ENCODE data around the gene MFSD12. TPM values are rescaled to one million over a fixed set of nuclear protein-coding genes. Genes with fewer than 3 reads are reported as not detected.

Gene MFSD12
- polyA plus RNA-seq, 1 donor from 2014 or later, result 38.5 TPM

- H3K4me3 ChIP-seq (ENCODE audit: low read length), result no peak overlapping the region
- no peaks in the 10 kb centered on the region for H3K27me3 ChIP-seq (ENCODE audit: insufficient read depth, low read depth, low read length)
- H2AFZ ChIP-seq (ENCODE audit: low read depth, low read length), result no peak overlapping the region
- H3K9me2 ChIP-seq (ENCODE audit: insufficient read depth, low read length), result no peaks in the 10 kb centered on the region
- H3K9me3 ChIP-seq (ENCODE audit: low read length), result no peaks in the 10 kb centered on the region
- no peak overlapping the region for H3K9ac ChIP-seq (ENCODE audit: low read length)
- no peaks in the 10 kb centered on the region for H3K79me2 ChIP-seq (replicated peaks; ENCODE audit: insufficient read depth, low read length)
- H3F3A ChIP-seq (ENCODE audit: insufficient read depth, low read length, poor library complexity, severe bottlenecking), result no peaks in the 10 kb centered on the region
- H3K27ac ChIP-seq (ENCODE audit: low read length), result no peak overlapping the region
- no peaks in the 10 kb centered on the region for H3K36me3 ChIP-seq (ENCODE audit: insufficient read depth, low read length)
- TF ChIP-seq MXI1 (conservative IDR thresholded peaks at IDR 0.05; ENCODE audit: poor library complexity, severe bottlenecking) (no peak), EZH2 (IDR thresholded peaks at IDR 0.05; ENCODE audit: borderline replicate concordance, insufficient read depth, low read length, poor library complexity, severe bottlenecking) (no peak), EP300 (conservative IDR thresholded peaks at IDR 0.05; ENCODE audit: poor library complexity, severe bottlenecking) (no peak), TAF1 (IDR thresholded peaks at IDR 0.05; ENCODE audit: low read depth) (no peak)
- H3K4me2 ChIP-seq (ENCODE audit: low read length), result no peak overlapping the region
- H4K20me1 ChIP-seq (ENCODE audit: insufficient read depth), result no peaks in the 10 kb centered on the region
Observed at GRCh38 chr19:3532154-3532786, 25.1 kb downstream of the MFSD12 start.

- Histone ChIP-seq H3K9me3 (ENCODE audit: low read length) (no peaks in the 10 kb centered on the region), H3K27me3 (ENCODE audit: insufficient read depth, low read depth, low read length) (no peaks in the 10 kb centered on the region), H3K27ac (ENCODE audit: low read length) (no peak overlapping the region), H4K20me1 (ENCODE audit: insufficient read depth) (no peaks in the 10 kb centered on the region), H3K79me2 (replicated peaks; ENCODE audit: insufficient read depth, low read length) (no peaks in the 10 kb centered on the region), H3K9me2 (ENCODE audit: insufficient read depth, low read length) (no peaks in the 10 kb centered on the region), H3K4me2 (ENCODE audit: low read length) (no peak overlapping the region), H2AFZ (ENCODE audit: low read depth, low read length) (no peak overlapping the region), H3K36me3 (ENCODE audit: insufficient read depth, low read length) (no peaks in the 10 kb centered on the region), H3F3A (ENCODE audit: insufficient read depth, low read length, poor library complexity, severe bottlenecking) (no peaks in the 10 kb centered on the region), H3K9ac (ENCODE audit: low read length) (no peak overlapping the region), H3K4me3 (ENCODE audit: low read length) (no peak overlapping the region)
- TF ChIP-seq POLR2AphosphoS5 (IDR thresholded peaks at IDR 0.05) (no peak), EZH2 (IDR thresholded peaks at IDR 0.05; ENCODE audit: borderline replicate concordance, insufficient read depth, low read length, poor library complexity, severe bottlenecking) (no peak), RAD21 (conservative IDR thresholded peaks at IDR 0.05) (no peak), REST (IDR thresholded peaks at IDR 0.05; ENCODE audit: borderline replicate concordance) (no peak), SMC3 (conservative IDR thresholded peaks at IDR 0.05; ENCODE audit: poor library complexity) (no peak)
Observed at GRCh38 chr19:3531716-3532115, 25.7 kb downstream of the MFSD12 start.

DNA sequence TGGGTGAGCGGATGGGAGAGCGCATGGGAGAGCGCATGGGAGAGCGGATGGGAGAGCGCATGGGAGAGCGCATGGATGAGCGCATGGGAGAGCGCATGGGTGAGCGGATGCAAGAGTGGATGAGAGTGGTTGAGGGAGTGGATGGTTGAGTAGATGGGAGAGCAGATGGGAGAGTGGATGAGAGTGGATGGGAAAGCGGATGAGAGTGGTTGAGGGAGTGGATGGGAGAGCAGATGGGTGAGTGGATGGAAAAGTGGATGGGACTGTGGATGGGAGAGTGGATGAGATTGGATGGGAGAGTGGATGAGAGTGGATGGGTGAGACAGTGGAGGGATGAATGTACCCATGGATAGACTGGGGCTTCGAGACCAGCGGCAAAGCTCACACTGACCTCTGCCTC, 27.0 kb downstream of the MFSD12 start:
- Histone ChIP-seq H3K9me2 (ENCODE audit: insufficient read depth, low read length) (no peaks in the 10 kb centered on the region), H3K27ac (ENCODE audit: low read length) (no peak overlapping the region), H3K9me3 (ENCODE audit: low read length) (no peaks in the 10 kb centered on the region), H2AFZ (ENCODE audit: low read depth, low read length) (no peak overlapping the region), H3K36me3 (ENCODE audit: insufficient read depth, low read length) (peaks cover 4% of the 10 kb centered on the region), H3K79me2 (replicated peaks; ENCODE audit: insufficient read depth, low read length) (no peaks in the 10 kb centered on the region), H4K20me1 (ENCODE audit: insufficient read depth) (no peaks in the 10 kb centered on the region), H3K4me3 (ENCODE audit: low read length) (no peak overlapping the region), H3K4me2 (ENCODE audit: low read length) (no peak overlapping the region), H3K9ac (ENCODE audit: low read length) (no peak overlapping the region), H3K27me3 (ENCODE audit: insufficient read depth, low read depth, low read length) (no peaks in the 10 kb centered on the region), H3F3A (ENCODE audit: insufficient read depth, low read length, poor library complexity, severe bottlenecking) (no peaks in the 10 kb centered on the region)
- TF ChIP-seq TAF1 (IDR thresholded peaks at IDR 0.05; ENCODE audit: low read depth) (no peak), CTCF (IDR thresholded peaks at IDR 0.05; ENCODE audit: poor library complexity, severe bottlenecking) (no peak), REST (IDR thresholded peaks at IDR 0.05; ENCODE audit: borderline replicate concordance) (no peak), SMC3 (conservative IDR thresholded peaks at IDR 0.05; ENCODE audit: poor library complexity) (no peak), EZH2 (IDR thresholded peaks at IDR 0.05; ENCODE audit: borderline replicate concordance, insufficient read depth, low read length, poor library complexity, severe bottlenecking) (no peak), MXI1 (conservative IDR thresholded peaks at IDR 0.05; ENCODE audit: poor library complexity, severe bottlenecking) (no peak), POLR2AphosphoS5 (IDR thresholded peaks at IDR 0.05) (no peak), RAD21 (conservative IDR thresholded peaks at IDR 0.05) (no peak), EP300 (conservative IDR thresholded peaks at IDR 0.05; ENCODE audit: poor library complexity, severe bottlenecking) (no peak)
